Esophagus (tissue), 2 donors: ENCODE measurements around the gene SLC25A36. TPM values are rescaled to one million over a fixed set of nuclear protein-coding genes. Genes with fewer than 3 reads are reported as not detected.

Experiments used
- H3K27ac ChIP-seq, 2 donors: one replicate each; pipeline ENCODE4 v1.5.1; 2013; ENCODE audit warnings: low read depth in 2 of 2, mild to moderate bottlenecking in 2 of 2, inconsistent platforms in 1 of 2, low read length in 1 of 2, moderate library complexity in 1 of 2
- H3K27me3 ChIP-seq, 2 donors: one replicate each; pipeline ENCODE4 v1.6.1; 2013; ENCODE audit warnings: low read length in 2 of 2, control low read depth in 1 of 2, mild to moderate bottlenecking in 1 of 2; ENCODE audit not compliant: insufficient read depth in 2 of 2, control insufficient read depth in 1 of 2
- H3K36me3 ChIP-seq, 2 donors: one replicate each; pipeline ENCODE4 v1.6.1; 2013; ENCODE audit warnings: low read length in 1 of 2; ENCODE audit not compliant: control insufficient read depth in 2 of 2, insufficient read depth in 2 of 2
- H3K4me1 ChIP-seq, 2 donors: one replicate each; pipeline ENCODE4 v1.6.1; 2013; ENCODE audit warnings: low read length in 1 of 2; ENCODE audit not compliant: control insufficient read depth in 2 of 2, insufficient read depth in 2 of 2
- H3K4me3 ChIP-seq, 2 donors: one replicate each; pipeline ENCODE4 v1.5.1; 2013; ENCODE audit warnings: low read length in 2 of 2, mild to moderate bottlenecking in 2 of 2, low read depth in 1 of 2, moderate library complexity in 1 of 2
- H3K9me3 ChIP-seq, 2 donors: one replicate each; pipeline ENCODE4 v1.6.1; 2013; ENCODE audit warnings: mild to moderate bottlenecking in 2 of 2, low read depth in 1 of 2, low read length in 1 of 2, moderate library complexity in 1 of 2; ENCODE audit not compliant: control insufficient read depth in 2 of 2, insufficient read depth in 1 of 2
- WGBS, 2 donors: extraction: QIAGEN DNeasy Blood & Tissue Kit; methylation state at CpG; one replicate each; pipeline ENCODE4 v1.1.7; 2013; 5-methylcytosine and 5-hydroxymethylcytosine counted together
- polyA plus RNA-seq, 2 donors: library from polyadenylated mRNA; stranded (reverse); fragments of 200-250 nt; gene quantifications; one replicate each; pipeline ENCODE4 v1.2.3, GENCODE V29; 2013
- donor health status: healthy with polysubstance abuse.
- donor health status: Bipolar disorder and iron deficiency.

The SLC25A36 gene
- polyA plus RNA-seq, 2 donors: 10.4 to 12.3 TPM

- Histone ChIP-seq H3K4me3 (no peak overlapping the region), H3K4me1 (no peaks in the 10 kb centered on the region), H3K27ac (no peak overlapping the region), H3K36me3 (no peaks in the 10 kb centered on the region), H3K27me3 (no peaks in the 10 kb centered on the region), H3K9me3 (no peaks in the 10 kb centered on the region)
- WGBS, 2 donors: 56 to 57% methylated on average over 5 of the region's 5 CpGs
These were observed 30.8 kb upstream of the SLC25A36 start for GRCh38 chr3:140910860-140911259.

- Histone ChIP-seq H3K36me3 (no peaks in the 10 kb centered on the region), H3K4me1 (no peaks in the 10 kb centered on the region), H3K27me3 (no peaks in the 10 kb centered on the region), H3K9me3 (no peaks in the 10 kb centered on the region), H3K4me3 (no peak overlapping the region), H3K27ac (no peak overlapping the region)
- 44 to 50% methylated on average over 2 of the region's 2 CpGs for WGBS, 2 donors
These were observed 29.8 kb upstream of the SLC25A36 start for GRCh38 chr3:140911822-140912221.

DNA sequence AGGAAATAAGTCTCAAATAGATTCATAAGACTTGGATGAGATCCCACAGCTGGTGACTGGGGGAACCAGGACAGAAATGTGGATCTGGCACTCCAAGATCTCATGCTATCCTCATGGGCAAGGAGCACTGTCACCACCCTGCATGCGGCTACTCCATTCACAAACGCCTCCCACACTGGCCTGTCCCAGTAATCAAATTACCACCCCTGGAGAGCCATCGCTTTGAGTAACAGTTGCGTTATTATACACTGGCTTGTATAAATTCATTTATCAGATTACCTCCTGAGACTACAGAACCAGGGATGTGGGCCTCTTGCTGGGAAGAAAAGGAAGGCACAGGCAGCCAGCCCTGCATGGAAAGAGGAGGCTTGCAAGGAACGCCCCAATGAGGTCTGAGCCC, 27.9 kb upstream of the SLC25A36 start:
- WGBS, 2 donors: 90 to 92% methylated on average over 5 of the region's 5 CpGs
- Histone ChIP-seq H3K4me1 (no peaks in the 10 kb centered on the region), H3K27ac (no peak overlapping the region), H3K4me3 (no peak overlapping the region), H3K9me3 (no peaks in the 10 kb centered on the region), H3K27me3 (no peaks in the 10 kb centered on the region), H3K36me3 (no peaks in the 10 kb centered on the region)

GRCh38 chr3:140914384-140914945, 27.2 kb upstream of the SLC25A36 start:
- no peak overlapping the region for H3K4me3 ChIP-seq
- no peaks in the 10 kb centered on the region for H3K27me3 ChIP-seq
- no peaks in the 10 kb centered on the region for H3K9me3 ChIP-seq
- 76 to 80% methylated on average over 4 of the region's 4 CpGs for WGBS, 2 donors
- H3K27ac ChIP-seq: no peak overlapping the region
- no peaks in the 10 kb centered on the region for H3K36me3 ChIP-seq
- no peaks in the 10 kb centered on the region for H3K4me1 ChIP-seq

GRCh38 chr3:140916603-140917002, 25.0 kb upstream of the SLC25A36 start:
- H3K27me3 ChIP-seq: no peaks in the 10 kb centered on the region
- H3K4me1 ChIP-seq: no peaks in the 10 kb centered on the region
- no peaks in the 10 kb centered on the region for H3K9me3 ChIP-seq
- H3K36me3 ChIP-seq: no peaks in the 10 kb centered on the region
- H3K4me3 ChIP-seq: no peak overlapping the region
- H3K27ac ChIP-seq: no peak overlapping the region

DNA sequence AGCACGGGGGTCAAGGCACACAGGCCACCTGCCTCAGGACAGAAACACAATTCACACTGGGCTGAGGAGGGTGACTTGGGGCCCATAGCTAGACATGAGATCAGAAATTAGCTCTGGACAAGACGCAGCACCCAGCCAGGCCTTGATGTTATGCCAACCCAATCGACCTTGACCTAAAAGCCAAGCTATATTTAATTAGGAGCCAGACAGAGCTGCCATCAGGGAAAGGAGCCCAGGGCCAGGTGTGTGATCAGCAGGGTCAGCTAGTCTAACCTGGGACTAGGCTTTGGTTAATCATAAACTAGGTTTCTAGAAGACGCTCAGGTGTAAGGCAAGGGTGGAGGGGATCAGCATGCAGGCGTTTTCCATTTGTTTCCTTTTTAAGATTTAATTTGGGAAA, 23.9 kb upstream of the SLC25A36 start:
- WGBS, 2 donors: 63 to 69% methylated on average over 5 of the region's 5 CpGs
- no peak overlapping the region for H3K27ac ChIP-seq

GRCh38 chr3:140920029-140920428, 21.6 kb upstream of the SLC25A36 start:
- WGBS, 2 donors: 63 to 70% methylated on average over 2 of the region's 2 CpGs
- no peak overlapping the region for H3K27ac ChIP-seq
- H3K36me3 ChIP-seq: no peaks in the 10 kb centered on the region
- no peaks in the 10 kb centered on the region for H3K9me3 ChIP-seq
- H3K4me1 ChIP-seq: peaks cover 0 to 3% of the 10 kb centered on the region in 2 donors
- no peak overlapping the region for H3K4me3 ChIP-seq
- H3K27me3 ChIP-seq: no peaks in the 10 kb centered on the region

More for the DNA sequence above, 23.9 kb upstream of the SLC25A36 start:
- Histone ChIP-seq H3K36me3 (no peaks in the 10 kb centered on the region), H3K4me3 (no peak overlapping the region), H3K4me1 (no peaks in the 10 kb centered on the region), H3K9me3 (no peaks in the 10 kb centered on the region), H3K27me3 (no peaks in the 10 kb centered on the region)

DNA sequence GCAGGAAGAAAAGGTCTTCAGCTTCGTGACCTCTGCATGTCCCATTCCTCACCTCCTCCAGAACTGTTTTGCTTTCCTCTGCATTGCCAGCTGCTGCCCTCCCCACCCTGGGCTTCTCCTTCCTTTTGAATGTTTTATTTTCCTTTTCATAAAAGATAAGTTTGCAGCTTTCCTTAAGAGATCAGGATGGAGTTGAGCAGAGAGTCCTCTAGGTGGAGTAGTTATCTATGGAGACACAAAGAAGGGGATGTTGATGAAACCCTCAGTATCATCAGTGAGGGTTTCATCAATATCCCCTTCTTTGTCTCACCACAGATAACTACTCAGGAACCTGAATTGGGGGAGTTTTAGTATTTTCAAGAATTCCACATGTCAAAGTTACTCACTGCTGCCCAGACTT, 19.0 kb upstream of the SLC25A36 start:
- Histone ChIP-seq H3K9me3 (no peaks in the 10 kb centered on the region), H3K4me1 (peaks cover 0 to 3% of the 10 kb centered on the region in 2 donors), H3K4me3 (no peak overlapping the region), H3K36me3 (no peaks in the 10 kb centered on the region), H3K27me3 (no peaks in the 10 kb centered on the region), H3K27ac (no peak overlapping the region)
- whole genome bisulfite sequencing, 2 donors: 39 to 47% methylated on average over 1 of the region's 1 CpG

- 77 to 79% methylated on average over 6 of the region's 6 CpGs for WGBS, 2 donors
- H3K27ac ChIP-seq: no peak overlapping the region
- no peaks in the 10 kb centered on the region for H3K36me3 ChIP-seq
- H3K27me3 ChIP-seq: no peaks in the 10 kb centered on the region
- no peaks in the 10 kb centered on the region for H3K9me3 ChIP-seq
- no peak overlapping the region for H3K4me3 ChIP-seq
- peaks cover 0 to 3% of the 10 kb centered on the region in 2 donors for H3K4me1 ChIP-seq
These were observed 17.4 kb upstream of the SLC25A36 start for GRCh38 chr3:140924097-140924873.
